Inferior parietal cortex (tissue), 1 donor: Measurements from ENCODE around the gene SHCBP1.

Source experiments
- DNase-seq: peaks from one replicate; pipeline ENCODE4 v3.0.0-alpha.2; 2016; ENCODE audit errors: extremely low spot score

Gene SHCBP1

GRCh38 chr16:46614006-46614405 is 7.2 kb downstream of the SHCBP1 start:
- no peak for DNase-seq

GRCh38 chr16:46613352-46613751 is 7.8 kb downstream of the SHCBP1 start:
- DNase-seq = no peak

- no peak for DNase-seq
These were observed 9.1 kb downstream of the SHCBP1 start for GRCh38 chr16:46612121-46612520.

- peak; percentile 77 for DNase-seq
These were observed 13.7 kb downstream of the SHCBP1 start for GRCh38 chr16:46607529-46607928.

DNA sequence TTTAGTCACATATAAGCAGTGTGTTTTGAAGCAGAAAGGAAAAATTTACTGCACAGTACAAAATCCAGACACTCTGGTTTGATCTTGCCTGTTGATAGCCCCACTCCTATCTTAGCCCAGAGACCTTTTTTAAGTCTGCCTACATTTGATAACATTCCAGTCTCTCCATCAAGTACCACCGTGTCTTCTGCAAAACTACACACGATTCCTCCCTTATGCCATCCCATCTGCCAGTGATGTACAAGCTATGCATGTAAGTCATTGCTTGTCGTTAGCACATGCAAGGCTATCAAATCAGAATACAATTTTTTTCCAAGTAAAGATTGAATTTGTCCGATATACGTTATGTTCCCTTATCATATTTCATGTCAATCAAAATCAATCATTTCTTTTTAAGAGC is 14.9 kb downstream of the SHCBP1 start:
- no peak for DNase-seq

GRCh38 chr16:46591257-46591656 is 29.9 kb downstream of the SHCBP1 start:
- DNase-seq = no peak

DNA sequence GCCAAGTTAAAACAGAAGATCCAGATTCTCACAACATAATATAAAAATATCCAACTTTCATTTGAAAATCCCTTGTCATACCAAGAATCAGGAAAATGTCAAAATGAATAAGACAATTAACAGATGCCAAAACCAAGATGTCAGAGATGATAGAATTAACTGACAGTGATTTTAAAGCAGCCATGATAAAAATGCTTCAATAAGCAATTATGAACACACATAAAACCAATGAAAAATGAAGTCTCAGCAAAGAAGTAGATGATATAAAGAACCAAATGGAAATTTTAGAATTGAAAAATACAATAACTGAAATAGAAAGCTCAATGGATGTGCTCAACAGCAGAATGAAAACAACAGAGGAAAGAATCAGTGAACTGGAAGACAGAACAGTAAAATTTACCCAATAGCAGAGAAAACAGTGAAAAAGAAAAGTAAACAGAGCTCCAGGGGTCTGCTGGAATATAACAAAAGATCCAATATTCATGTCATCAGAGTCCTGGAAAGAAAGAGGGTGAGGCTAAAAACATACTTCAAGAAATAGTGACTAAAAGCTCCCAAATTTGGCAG is 35.1 kb downstream of the SHCBP1 start:
- no peak for DNase-seq

- DNase-seq = no peak
These were observed 38.1 kb downstream of the SHCBP1 start for GRCh38 chr16:46583036-46583435.

DNA sequence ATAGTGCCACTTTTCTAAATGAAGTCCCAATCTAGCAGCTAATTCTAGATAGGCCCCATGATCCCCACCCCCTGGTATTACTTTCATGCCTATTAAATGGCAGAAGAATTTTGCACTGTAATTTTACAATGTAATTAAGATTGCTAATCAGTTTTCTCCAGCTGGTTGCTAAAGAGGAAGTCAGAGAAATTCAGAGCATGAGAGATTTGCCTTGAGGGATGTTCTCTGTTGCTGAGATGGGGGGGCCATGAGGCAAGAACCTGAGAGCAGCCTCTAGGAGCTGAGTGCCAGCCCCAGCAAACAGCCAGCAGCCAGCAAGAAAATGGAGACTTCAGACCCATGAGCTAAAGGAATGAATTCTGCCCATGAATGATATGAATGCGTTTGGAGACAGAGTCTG is 38.9 kb downstream of the SHCBP1 start:
- no peak for DNase-seq

- DNase-seq = no peak
These were observed 43.1 kb downstream of the SHCBP1 start for GRCh38 chr16:46577988-46578579.

DNA sequence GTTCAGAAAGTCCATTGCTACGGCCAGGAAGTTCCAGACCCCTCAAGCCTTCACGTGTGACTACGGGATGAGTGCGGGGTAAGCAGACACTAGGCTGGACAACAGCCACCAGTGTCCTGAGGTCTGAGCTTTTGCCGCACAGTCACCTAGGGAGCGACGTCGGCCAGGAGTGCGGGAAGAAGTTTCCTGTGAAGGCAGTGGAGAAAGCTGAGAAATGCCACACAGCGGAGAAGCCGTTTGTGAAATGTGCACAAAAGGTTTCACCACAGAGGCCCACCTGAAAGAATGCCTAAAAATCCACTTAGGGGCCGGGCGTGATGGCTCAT is 47.4 kb downstream of the SHCBP1 start:
- no peak for DNase-seq

DNA sequence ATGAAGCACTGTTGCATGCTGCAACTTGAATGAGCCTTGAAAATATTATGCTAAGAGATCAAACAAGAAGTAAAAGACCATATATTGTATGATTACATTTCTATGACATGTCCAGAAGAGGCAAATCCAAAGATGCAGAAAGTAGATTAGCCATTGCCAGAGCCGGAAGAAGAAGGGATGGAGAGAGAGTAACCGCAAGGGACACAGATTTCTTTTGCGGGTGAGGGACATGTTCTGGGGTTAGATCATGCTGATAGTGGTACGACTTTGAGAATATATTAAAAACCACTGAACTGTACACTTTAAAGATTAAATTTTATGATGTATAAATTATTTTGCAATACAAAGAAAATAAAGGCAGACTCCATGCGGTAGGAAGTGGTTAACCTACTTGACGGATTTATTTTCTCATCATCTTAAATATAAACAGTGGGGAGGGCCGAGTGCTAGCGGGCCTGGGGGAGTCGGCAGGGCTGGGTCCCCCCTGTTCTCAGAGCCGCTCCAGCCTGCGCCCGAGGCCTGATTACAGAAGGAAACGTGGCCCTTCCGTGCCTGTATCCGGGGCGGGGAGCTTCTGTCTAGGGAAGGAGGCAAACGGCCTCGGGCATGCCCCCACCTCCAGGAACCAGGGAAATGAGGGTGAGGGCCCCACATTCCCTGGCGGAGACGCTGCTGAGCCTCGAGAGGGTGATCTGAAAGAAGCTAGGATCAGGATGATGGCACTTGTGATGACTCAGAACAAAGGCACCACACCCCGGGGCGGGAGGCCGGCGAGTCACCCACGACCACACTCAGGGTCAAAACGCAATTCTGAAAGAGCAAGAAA is 48.0 kb downstream of the SHCBP1 start:
- no peak for DNase-seq

DNA sequence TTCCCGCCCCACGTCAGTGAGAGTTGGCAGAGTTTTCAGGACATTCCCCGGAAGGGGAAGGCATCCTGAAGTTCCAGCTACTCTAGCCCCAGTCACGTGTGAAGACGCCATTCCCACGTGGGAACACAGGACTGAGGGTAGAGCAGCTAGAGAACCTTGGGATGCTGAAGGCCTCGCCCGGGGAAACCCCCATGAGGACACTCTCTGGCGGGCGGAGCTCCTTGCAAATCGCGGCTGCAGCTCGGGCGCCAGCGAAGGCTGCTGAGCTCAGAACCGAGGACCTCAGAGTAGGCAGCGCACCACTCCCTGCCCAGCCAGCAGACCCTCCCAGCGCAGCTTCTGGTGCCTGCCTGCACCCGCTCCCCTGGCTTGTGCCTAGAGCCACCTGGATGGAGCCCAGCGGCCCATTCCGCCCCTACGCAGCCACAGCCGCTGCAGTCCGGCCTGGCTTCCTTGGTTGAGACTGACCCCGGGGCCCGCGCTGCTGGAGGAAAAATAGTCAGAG is 51.9 kb downstream of the SHCBP1 start:
- no peak for DNase-seq

GRCh38 chr16:46568472-46569230 is 52.5 kb downstream of the SHCBP1 start:
- no peak for DNase-seq

- DNase-seq = no peak
These were observed 58.2 kb downstream of the SHCBP1 start for GRCh38 chr16:46562979-46563378.

- no peak for DNase-seq
These were observed 63.2 kb downstream of the SHCBP1 start for GRCh38 chr16:46558018-46558417.

DNA sequence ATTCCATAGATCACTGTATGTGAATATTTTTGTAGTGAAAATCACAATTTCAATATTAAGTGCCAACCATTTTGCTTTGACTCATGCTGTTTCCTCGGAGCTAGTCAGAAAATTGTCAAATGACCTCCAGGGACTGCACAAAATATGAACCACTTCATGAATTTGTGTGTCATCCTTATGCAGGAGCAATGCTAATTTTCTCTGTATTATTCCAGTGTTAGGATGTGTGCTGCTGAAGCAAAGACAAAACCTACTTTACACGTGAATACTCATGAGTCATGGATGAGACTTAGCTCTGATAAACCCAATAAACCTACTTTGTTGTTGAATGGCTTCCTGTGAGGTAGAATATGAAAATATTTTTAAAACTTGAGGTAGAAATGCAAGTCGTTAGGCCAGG is 65.2 kb downstream of the SHCBP1 start:
- DNase-seq = no peak

DNA sequence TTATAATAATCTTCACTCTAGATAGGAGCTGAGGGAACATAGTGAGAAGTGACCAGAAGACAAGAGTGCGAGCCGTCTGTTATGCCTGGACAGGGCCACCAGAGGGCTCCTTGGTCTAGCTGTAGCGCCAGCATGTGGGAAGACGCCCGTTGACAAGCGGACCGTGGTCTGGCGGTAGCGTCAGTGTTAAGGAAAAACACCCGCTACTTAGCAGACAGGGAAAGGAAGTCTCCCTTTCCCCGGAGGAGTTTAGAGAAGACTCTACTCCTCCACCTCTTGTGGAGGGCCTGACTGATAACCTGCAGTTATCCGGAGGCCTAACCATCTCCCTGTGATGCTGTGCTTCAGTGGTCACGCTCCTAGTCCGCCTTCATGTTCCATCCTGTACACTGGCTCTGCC is 66.7 kb downstream of the SHCBP1 start:
- DNase-seq = peak; percentile 57

DNA sequence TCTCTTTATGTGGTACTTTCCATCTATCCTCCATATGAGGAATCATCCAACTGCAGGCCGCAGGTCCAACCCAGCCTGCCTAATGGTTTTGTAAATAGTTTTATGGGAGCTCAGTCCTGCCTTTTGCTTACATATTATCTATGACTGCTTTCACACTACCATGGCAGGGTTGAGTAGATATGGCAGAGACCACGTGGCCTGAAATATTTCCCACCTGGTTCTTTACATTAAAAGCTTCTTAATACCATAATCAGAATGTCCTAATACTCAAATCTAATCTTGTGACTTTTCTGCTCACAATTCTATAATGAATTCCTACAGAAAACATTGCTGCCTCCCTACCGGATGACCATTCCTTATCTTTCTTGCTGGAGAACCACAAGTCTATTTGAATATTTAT is 71.7 kb downstream of the SHCBP1 start:
- DNase-seq = no peak
